Right lobe of liver (tissue), 4 donors: Measurements from ENCODE around the gene DOCK1.
"Not testable (repeated sequence)": the region's sequence is repeated elsewhere in the genome, so short reads cannot be mapped to it uniquely, and the experiment has no call there.

Experiments
- POLR2A ChIP-seq: fragments of 450-650 bp; IDR thresholded peaks from one replicate; pipeline ENCODE4 v1.6.1; 2017; ENCODE audit warnings: antibody characterized with exemption, mild to moderate bottlenecking
- TF ChIP-seq, protein P1 (sequence below), 4 donors: fragments of 200-600 bp in 3 of 4; fragments of 450-650 bp in 1 of 4; IDR thresholded peaks; one replicate each; pipeline versions ENCODE4 v1.5.1 to v1.8.0; 2016 to 2022; ENCODE audit warnings: antibody characterized with exemption in 4 of 4, mild to moderate bottlenecking in 2 of 4
- donor health status: DM: no; HTN: no; CAD: no.
- donor health status: DM: no; HTN: no; CAD: no.
- donor health status: DM: no; HTN: yes; CAD: no.

DNA sequence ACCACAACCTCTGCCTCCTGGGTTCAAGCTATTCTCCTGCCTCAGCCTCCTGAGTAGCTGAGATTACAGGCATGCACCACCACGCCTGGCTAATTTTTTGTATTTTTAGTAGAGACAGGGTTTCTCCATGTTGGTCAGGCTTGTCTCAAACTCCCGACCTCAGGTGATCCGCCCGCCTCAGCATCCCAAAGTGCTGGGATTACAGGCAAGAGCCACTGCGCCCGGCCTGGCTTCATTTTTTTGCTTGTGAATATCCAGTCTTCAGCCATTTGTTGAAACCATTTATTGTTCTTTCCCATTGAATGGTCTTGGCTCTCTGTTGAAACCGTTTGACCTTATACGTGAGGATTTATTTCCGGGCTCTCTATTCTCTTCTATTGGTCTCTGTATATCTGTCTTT, 32.9 kb downstream of the DOCK1 start:
- TF ChIP-seq, protein P1, sequence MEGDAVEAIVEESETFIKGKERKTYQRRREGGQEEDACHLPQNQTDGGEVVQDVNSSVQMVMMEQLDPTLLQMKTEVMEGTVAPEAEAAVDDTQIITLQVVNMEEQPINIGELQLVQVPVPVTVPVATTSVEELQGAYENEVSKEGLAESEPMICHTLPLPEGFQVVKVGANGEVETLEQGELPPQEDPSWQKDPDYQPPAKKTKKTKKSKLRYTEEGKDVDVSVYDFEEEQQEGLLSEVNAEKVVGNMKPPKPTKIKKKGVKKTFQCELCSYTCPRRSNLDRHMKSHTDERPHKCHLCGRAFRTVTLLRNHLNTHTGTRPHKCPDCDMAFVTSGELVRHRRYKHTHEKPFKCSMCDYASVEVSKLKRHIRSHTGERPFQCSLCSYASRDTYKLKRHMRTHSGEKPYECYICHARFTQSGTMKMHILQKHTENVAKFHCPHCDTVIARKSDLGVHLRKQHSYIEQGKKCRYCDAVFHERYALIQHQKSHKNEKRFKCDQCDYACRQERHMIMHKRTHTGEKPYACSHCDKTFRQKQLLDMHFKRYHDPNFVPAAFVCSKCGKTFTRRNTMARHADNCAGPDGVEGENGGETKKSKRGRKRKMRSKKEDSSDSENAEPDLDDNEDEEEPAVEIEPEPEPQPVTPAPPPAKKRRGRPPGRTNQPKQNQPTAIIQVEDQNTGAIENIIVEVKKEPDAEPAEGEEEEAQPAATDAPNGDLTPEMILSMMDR (IDR thresholded peaks at IDR 0.05): not testable (repeated sequence)
- TF ChIP-seq POLR2A: not testable (repeated sequence)
